H1 (cell line): ENCODE results near the gene ANK3. TPM values are rescaled to one million over a fixed set of nuclear protein-coding genes. Genes with fewer than 3 reads are reported as not detected.

Source experiments
- EP300 ChIP-seq, 2 experiments: IDR thresholded peaks; 1 replicate in 1 of 2; 2 replicates in 1 of 2; pipeline ENCODE4 v1.6.1; 2011 to 2012; ENCODE audit warnings: low read depth in 2 of 2, low read length in 2 of 2, mild to moderate bottlenecking in 2 of 2, borderline replicate concordance in 1 of 2, inconsistent platforms in 1 of 2, moderate library complexity in 1 of 2
- SP2 ChIP-seq: IDR thresholded peaks from 2 replicates; pipeline ENCODE4 v1.6.1; 2012; ENCODE audit warnings: mild to moderate bottlenecking, low read length, inconsistent platforms
- SP4 ChIP-seq: IDR thresholded peaks from 2 replicates; pipeline ENCODE4 v1.6.1; 2012; ENCODE audit warnings: low read length, inconsistent platforms
- polyA plus RNA-seq, 7 experiments: library from polyadenylated mRNA; depleted of rRNA in 3 of 7; stranded (reverse) in 5 of 7; unstranded in 2 of 7; fragments of >200 nt in 5 of 7; fragments of 200-250 nt in 2 of 7; gene quantifications; 1 replicate in 5 of 7; 2 replicates in 1 of 7; 4 replicates in 1 of 7; pipeline versions ENCODE4 v1.2.1 to v1.2.3, GENCODE V29; 2011 to 2013; ENCODE audit warnings: missing spikeins in 2 of 7, mixed read lengths in 2 of 7
- total RNA-seq: library from RNA; stranded (reverse); fragmentation: NEBNext Ultra II Directional; extraction: Animal tissue kit (Norgen Biotek cat#: 25700); gene quantifications from 2 replicates; pipeline ENCODE4 v1.2.1, GENCODE V29; 2021

The ANK3 gene
- total and polyA plus RNA-seq, 2 of the 8 experiments (the other 6 are each of a cell fraction or from before 2014, with no cell fraction given), result 18.1 to 67.9 TPM

- TF ChIP-seq SP2 (no peak), SP4 (no peak), EP300 (IDR thresholded peaks at IDR 0.05; ENCODE audit: borderline replicate concordance in 1 of 2, low read depth in 2 of 2, low read length in 2 of 2) (no peak)
Measured at GRCh38 chr10:60203993-60204618, 185.6 kb downstream of the ANK3 start (continued).
